ENCODE results near the gene FFAR4.

Gene FFAR4

GRCh38 chr10:93590638-93591037, 24.2 kb downstream of the FFAR4 start:
- no peak overlapping the region for H3K27ac ChIP-seq (ENCODE audit: low read length)
- no peak overlapping the region for H3K4me3 ChIP-seq (ENCODE audit: low read length in 2 of 2)
- H3K4me1 ChIP-seq (ENCODE audit: control insufficient read depth, insufficient read depth, low read length), result no peaks in the 10 kb centered on the region
- H3K36me3 ChIP-seq (ENCODE audit: control insufficient read depth in 2 of 2, insufficient read depth in 2 of 2, low read length in 2 of 2), result no peaks in the 10 kb centered on the region
- no peak overlapping the region for H3K9ac ChIP-seq (ENCODE audit: low read length in 2 of 2)
- no peaks in the 10 kb centered on the region for H3K27me3 ChIP-seq (ENCODE audit: control insufficient read depth in 1 of 2, insufficient read depth in 2 of 2, low read length in 2 of 2)
- H3K9me3 ChIP-seq (ENCODE audit: control insufficient read depth in 2 of 2, low read length in 2 of 2), result no peaks in the 10 kb centered on the region

DNA sequence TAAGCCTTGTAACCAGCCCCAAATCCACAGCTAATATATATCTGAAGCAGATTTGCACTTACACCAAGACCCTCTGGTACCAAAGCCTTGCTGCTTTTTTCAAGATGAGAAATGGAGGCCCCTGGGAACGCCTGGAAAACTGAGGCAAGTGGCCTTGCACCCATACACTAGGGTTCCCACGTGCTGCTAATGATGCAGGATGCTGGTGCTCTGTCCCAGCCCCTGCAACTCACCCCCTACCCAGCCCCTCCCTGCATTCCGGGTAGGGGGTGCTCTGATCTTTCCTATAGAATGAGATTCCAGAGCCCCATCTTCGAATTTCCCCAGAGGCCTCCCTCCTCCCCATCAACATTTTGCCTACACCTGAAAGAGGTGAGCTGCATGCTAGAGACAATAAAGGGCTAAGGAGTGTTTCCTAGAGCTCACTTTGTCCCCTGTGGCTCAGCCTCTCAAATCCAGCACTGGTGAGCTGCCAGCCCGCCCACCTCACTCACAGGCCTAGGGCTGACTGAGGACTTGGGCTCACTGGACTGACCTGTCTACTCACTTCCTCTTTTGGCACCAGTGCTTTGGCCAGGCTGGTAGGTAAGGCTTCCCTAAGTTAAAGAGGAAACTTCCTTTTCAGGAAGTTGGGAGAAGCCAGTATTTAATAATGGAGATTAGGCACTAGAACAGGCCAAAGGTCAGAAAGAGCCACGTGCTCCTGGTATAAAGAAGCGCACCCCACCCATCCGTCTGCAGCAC, 24.8 kb downstream of the FFAR4 start:
- Histone ChIP-seq H3K9me3 (ENCODE audit: control insufficient read depth in 2 of 2, low read length in 2 of 2) (no peaks in the 10 kb centered on the region), H3K36me3 (ENCODE audit: control insufficient read depth in 2 of 2, insufficient read depth in 2 of 2, low read length in 2 of 2) (no peaks in the 10 kb centered on the region), H3K27me3 (ENCODE audit: control insufficient read depth in 1 of 2, insufficient read depth in 2 of 2, low read length in 2 of 2) (no peaks in the 10 kb centered on the region), H3K9ac (ENCODE audit: low read length in 2 of 2) (no peak overlapping the region), H3K27ac (ENCODE audit: low read length) (no peak overlapping the region), H3K4me1 (ENCODE audit: control insufficient read depth, insufficient read depth, low read length) (no peaks in the 10 kb centered on the region), H3K4me3 (ENCODE audit: low read length in 2 of 2) (no peak overlapping the region)

DNA sequence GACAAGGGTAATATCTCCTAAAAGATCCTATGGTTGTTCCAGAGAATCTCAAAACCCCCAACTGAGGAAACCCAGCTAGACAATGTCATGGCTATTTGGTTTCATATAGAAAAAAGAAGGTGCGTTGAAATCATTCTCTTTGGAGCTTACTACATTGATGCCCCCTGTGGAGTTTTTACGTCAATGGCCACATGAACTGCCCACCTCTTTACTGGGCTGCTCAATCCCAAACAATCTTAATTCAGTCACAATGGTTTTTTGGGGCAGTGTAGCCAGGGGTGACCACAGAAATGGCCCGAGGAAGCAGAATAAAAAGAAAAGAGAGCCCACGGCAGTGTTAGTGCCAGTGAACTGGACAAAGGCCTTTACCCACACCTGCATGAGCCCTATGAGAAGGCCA, 26.8 kb downstream of the FFAR4 start:
- no peaks in the 10 kb centered on the region for H3K36me3 ChIP-seq (ENCODE audit: control insufficient read depth in 2 of 2, insufficient read depth in 2 of 2, low read length in 2 of 2)
- H3K27me3 ChIP-seq (ENCODE audit: control insufficient read depth in 1 of 2, insufficient read depth in 2 of 2, low read length in 2 of 2), result no peaks in the 10 kb centered on the region
- no peak overlapping the region for H3K4me3 ChIP-seq (ENCODE audit: low read length in 2 of 2)
- H3K4me1 ChIP-seq (ENCODE audit: control insufficient read depth, insufficient read depth, low read length), result no peaks in the 10 kb centered on the region
- no peaks in the 10 kb centered on the region for H3K9me3 ChIP-seq (ENCODE audit: control insufficient read depth in 2 of 2, low read length in 2 of 2)
- H3K27ac ChIP-seq (ENCODE audit: low read length), result no peak overlapping the region
- H3K9ac ChIP-seq (ENCODE audit: low read length in 2 of 2), result no peak overlapping the region

GRCh38 chr10:93593749-93594148, 27.3 kb downstream of the FFAR4 start:
- H3K36me3 ChIP-seq (ENCODE audit: control insufficient read depth in 2 of 2, insufficient read depth in 2 of 2, low read length in 2 of 2), result no peaks in the 10 kb centered on the region
- no peak overlapping the region for H3K4me3 ChIP-seq (ENCODE audit: low read length in 2 of 2)
- no peaks in the 10 kb centered on the region for H3K27me3 ChIP-seq (ENCODE audit: control insufficient read depth in 1 of 2, insufficient read depth in 2 of 2, low read length in 2 of 2)
- no peaks in the 10 kb centered on the region for H3K9me3 ChIP-seq (ENCODE audit: control insufficient read depth in 2 of 2, low read length in 2 of 2)
- no peaks in the 10 kb centered on the region for H3K4me1 ChIP-seq (ENCODE audit: control insufficient read depth, insufficient read depth, low read length)
- no peak overlapping the region for H3K27ac ChIP-seq (ENCODE audit: low read length)
- H3K9ac ChIP-seq (ENCODE audit: low read length in 2 of 2), result no peak overlapping the region

DNA sequence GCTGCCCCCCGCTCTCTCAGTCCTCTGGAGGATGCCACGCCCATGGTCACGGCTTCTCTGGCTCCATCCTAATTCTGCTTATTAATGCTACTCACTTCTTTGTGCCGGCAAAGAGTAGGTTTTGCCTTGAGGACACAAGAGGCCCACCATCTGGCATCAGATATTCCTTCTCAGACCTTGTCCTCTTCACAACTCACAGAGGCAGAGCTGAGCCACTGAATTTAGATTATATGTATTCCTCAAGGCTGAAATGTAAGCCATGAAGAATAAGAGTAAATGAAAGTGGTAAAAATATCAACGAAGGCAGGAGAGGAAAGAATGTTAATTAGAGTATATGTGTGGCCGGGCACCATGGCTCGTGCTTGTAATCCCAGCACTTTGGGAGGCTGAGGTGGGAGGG, 28.1 kb downstream of the FFAR4 start:
- no peak overlapping the region for H3K27ac ChIP-seq (ENCODE audit: low read length)
- no peaks in the 10 kb centered on the region for H3K9me3 ChIP-seq (ENCODE audit: control insufficient read depth in 2 of 2, low read length in 2 of 2)

DNA sequence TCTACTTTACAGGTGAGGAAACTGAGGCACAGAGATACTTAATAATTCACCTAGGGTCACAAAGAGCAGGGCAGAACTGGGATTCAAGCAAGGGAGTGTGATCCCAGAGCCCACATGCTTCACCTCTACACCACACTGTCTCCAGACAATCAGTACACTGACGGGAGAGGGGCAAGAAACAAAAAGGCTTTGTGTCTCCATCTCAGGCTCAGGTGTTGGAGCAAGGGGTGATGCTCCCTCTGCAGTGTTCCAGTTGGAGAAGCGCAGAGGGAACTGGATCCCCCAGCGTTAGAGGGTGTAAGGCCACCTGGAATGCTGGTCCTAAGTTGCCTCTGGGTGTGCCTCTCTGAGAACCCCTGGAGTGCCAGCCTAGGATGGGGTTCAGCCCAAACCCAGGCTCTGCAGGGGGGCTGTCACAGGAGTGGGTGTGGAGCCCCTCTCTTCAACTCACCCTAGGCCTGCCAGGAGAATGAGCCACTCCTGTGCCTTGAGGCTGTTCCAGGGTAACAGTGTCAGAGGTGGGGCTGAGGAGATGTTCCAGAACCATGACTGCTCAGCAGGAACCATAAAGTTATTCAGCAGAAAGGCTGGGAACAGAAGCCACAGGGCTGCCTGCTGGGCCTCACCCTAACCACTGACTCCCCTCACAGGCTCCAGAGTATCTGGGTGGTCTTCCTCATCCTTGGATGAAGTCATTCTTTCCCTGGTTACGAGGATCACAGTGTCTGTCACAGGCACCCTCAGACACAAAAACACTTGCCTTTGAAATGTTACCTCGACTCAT, 29.1 kb downstream of the FFAR4 start:
- Histone ChIP-seq H3K9ac (ENCODE audit: low read length in 2 of 2) (no peak overlapping the region), H3K9me3 (ENCODE audit: control insufficient read depth in 2 of 2, low read length in 2 of 2) (no peaks in the 10 kb centered on the region), H3K27me3 (ENCODE audit: control insufficient read depth in 1 of 2, insufficient read depth in 2 of 2, low read length in 2 of 2) (peaks cover 3 to 4% of the 10 kb centered on the region in 2 donors), H3K27ac (ENCODE audit: low read length) (no peak overlapping the region), H3K4me1 (ENCODE audit: control insufficient read depth, insufficient read depth, low read length) (no peaks in the 10 kb centered on the region), H3K36me3 (ENCODE audit: control insufficient read depth in 2 of 2, insufficient read depth in 2 of 2, low read length in 2 of 2) (no peaks in the 10 kb centered on the region), H3K4me3 (ENCODE audit: low read length in 2 of 2) (no peak overlapping the region)

More for the DNA sequence above, 28.1 kb downstream of the FFAR4 start:
- Histone ChIP-seq H3K4me3 (ENCODE audit: low read length in 2 of 2) (no peak overlapping the region), H3K36me3 (ENCODE audit: control insufficient read depth in 2 of 2, insufficient read depth in 2 of 2, low read length in 2 of 2) (no peaks in the 10 kb centered on the region), H3K27me3 (ENCODE audit: control insufficient read depth in 1 of 2, insufficient read depth in 2 of 2, low read length in 2 of 2) (no peaks in the 10 kb centered on the region), H3K9ac (ENCODE audit: low read length in 2 of 2) (no peak overlapping the region), H3K4me1 (ENCODE audit: control insufficient read depth, insufficient read depth, low read length) (no peaks in the 10 kb centered on the region)

GRCh38 chr10:93596539-93596938, 30.1 kb downstream of the FFAR4 start:
- no peak overlapping the region for H3K9ac ChIP-seq (ENCODE audit: low read length in 2 of 2)
- H3K27me3 ChIP-seq (ENCODE audit: control insufficient read depth in 1 of 2, insufficient read depth in 2 of 2, low read length in 2 of 2), result peaks cover 7 to 9% of the 10 kb centered on the region in 2 donors
- no peaks in the 10 kb centered on the region for H3K36me3 ChIP-seq (ENCODE audit: control insufficient read depth in 2 of 2, insufficient read depth in 2 of 2, low read length in 2 of 2)
- H3K9me3 ChIP-seq (ENCODE audit: control insufficient read depth in 2 of 2, low read length in 2 of 2), result no peaks in the 10 kb centered on the region
- H3K4me3 ChIP-seq (ENCODE audit: low read length in 2 of 2), result no peak overlapping the region
- H3K27ac ChIP-seq (ENCODE audit: low read length), result no peak overlapping the region
- peaks cover 4% of the 10 kb centered on the region for H3K4me1 ChIP-seq (ENCODE audit: control insufficient read depth, insufficient read depth, low read length)

DNA sequence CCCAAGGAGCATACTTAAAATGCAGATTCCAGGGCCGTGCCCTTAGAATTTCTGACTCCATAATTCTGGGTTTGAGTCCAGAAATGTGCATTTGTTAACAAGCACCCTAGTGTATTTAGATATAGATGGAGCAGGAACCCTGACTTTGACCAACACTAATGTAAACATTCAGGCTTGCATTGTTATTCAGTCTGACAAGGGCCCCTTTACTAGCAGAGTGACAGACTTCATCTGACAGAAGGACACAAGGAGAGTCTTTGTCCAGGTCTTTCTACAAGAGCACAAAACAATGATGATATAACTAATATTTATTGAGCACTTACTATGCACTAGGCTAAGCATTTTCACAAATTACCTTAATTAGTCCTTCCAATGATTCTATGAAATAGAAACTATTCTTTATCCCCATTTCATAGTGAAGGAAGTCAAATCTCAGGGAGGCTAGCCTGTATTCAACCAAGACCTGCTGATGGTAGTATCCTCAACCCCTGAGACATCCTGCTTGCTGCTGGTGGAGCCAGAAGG, 30.7 kb downstream of the FFAR4 start:
- no peaks in the 10 kb centered on the region for H3K9me3 ChIP-seq (ENCODE audit: control insufficient read depth in 2 of 2, low read length in 2 of 2)
- H3K9ac ChIP-seq (ENCODE audit: low read length in 2 of 2), result no peak overlapping the region
- peaks cover 9 to 13% of the 10 kb centered on the region in 2 donors for H3K27me3 ChIP-seq (ENCODE audit: control insufficient read depth in 1 of 2, insufficient read depth in 2 of 2, low read length in 2 of 2)
- H3K4me1 ChIP-seq (ENCODE audit: control insufficient read depth, insufficient read depth, low read length), result peaks cover 4% of the 10 kb centered on the region
- no peak overlapping the region for H3K4me3 ChIP-seq (ENCODE audit: low read length in 2 of 2)
- no peaks in the 10 kb centered on the region for H3K36me3 ChIP-seq (ENCODE audit: control insufficient read depth in 2 of 2, insufficient read depth in 2 of 2, low read length in 2 of 2)
- no peak overlapping the region for H3K27ac ChIP-seq (ENCODE audit: low read length)

DNA sequence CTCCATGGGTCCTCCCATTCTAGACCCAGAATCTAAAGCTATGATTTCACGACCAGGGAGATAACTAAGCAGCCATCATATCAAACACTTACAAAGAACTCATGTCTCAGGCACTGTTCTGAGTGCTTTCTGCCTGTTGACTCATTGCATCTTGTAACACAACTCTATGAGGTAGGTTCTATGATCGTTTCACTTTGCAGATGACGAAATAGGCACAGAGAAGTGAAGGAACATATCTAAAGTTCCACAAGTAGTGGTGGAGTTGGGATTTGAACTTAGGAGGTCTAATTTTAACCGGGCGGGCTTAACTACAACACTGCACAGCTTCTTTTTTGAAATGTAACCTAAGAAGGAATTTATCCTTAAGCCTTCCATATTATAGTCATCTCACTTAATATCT, 31.7 kb downstream of the FFAR4 start:
- Histone ChIP-seq H3K27ac (ENCODE audit: low read length) (no peak overlapping the region), H3K4me1 (ENCODE audit: control insufficient read depth, insufficient read depth, low read length) (peaks cover 4% of the 10 kb centered on the region), H3K36me3 (ENCODE audit: control insufficient read depth in 2 of 2, insufficient read depth in 2 of 2, low read length in 2 of 2) (no peaks in the 10 kb centered on the region), H3K9ac (ENCODE audit: low read length in 2 of 2) (no peak overlapping the region), H3K9me3 (ENCODE audit: control insufficient read depth in 2 of 2, low read length in 2 of 2) (no peaks in the 10 kb centered on the region), H3K27me3 (ENCODE audit: control insufficient read depth in 1 of 2, insufficient read depth in 2 of 2, low read length in 2 of 2) (peaks cover 9 to 20% of the 10 kb centered on the region in 2 donors), H3K4me3 (ENCODE audit: low read length in 2 of 2) (no peak overlapping the region)

DNA sequence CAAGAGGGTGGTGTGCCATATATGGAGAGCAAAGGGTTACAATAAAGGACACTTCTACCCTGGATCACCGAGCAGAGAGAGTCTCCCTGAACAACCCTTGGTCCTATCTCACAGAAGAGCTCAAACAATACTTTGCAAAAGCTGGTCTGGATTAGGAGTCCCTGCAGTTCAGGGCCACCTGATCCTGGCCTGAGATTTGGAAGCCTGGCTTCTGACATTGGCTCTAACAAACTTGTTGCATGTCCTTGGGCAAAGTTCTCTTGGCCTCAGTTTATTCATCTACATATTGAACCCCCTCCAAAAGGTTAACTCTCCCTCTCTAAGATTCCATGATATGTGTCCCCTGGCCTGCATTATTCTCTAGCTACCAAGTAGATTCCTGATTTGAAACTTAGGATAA, 32.9 kb downstream of the FFAR4 start:
- Histone ChIP-seq H3K27ac (ENCODE audit: low read length) (no peak overlapping the region), H3K4me1 (ENCODE audit: control insufficient read depth, insufficient read depth, low read length) (peaks cover 4% of the 10 kb centered on the region), H3K36me3 (ENCODE audit: control insufficient read depth in 2 of 2, insufficient read depth in 2 of 2, low read length in 2 of 2) (no peaks in the 10 kb centered on the region), H3K9ac (ENCODE audit: low read length in 2 of 2) (no peak overlapping the region), H3K9me3 (ENCODE audit: control insufficient read depth in 2 of 2, low read length in 2 of 2) (no peaks in the 10 kb centered on the region), H3K27me3 (ENCODE audit: control insufficient read depth in 1 of 2, insufficient read depth in 2 of 2, low read length in 2 of 2) (peaks cover 9 to 24% of the 10 kb centered on the region in 2 donors), H3K4me3 (ENCODE audit: low read length in 2 of 2) (no peak overlapping the region)

- Histone ChIP-seq H3K36me3 (ENCODE audit: control insufficient read depth in 2 of 2, insufficient read depth in 2 of 2, low read length in 2 of 2) (no peaks in the 10 kb centered on the region), H3K4me1 (ENCODE audit: control insufficient read depth, insufficient read depth, low read length) (peaks cover 4% of the 10 kb centered on the region), H3K27me3 (ENCODE audit: control insufficient read depth in 1 of 2, insufficient read depth in 2 of 2, low read length in 2 of 2) (peaks cover 9 to 28% of the 10 kb centered on the region in 2 donors), H3K4me3 (ENCODE audit: low read length in 2 of 2) (no peak overlapping the region), H3K9me3 (ENCODE audit: control insufficient read depth in 2 of 2, low read length in 2 of 2) (no peaks in the 10 kb centered on the region), H3K9ac (ENCODE audit: low read length in 2 of 2) (no peak overlapping the region), H3K27ac (ENCODE audit: low read length) (no peak overlapping the region)
Observed at GRCh38 chr10:93599778-93600177, 33.3 kb downstream of the FFAR4 start.

Data from stomach smooth muscle (tissue), 2 donors.